A549 (cell line): Measurements from ENCODE around the gene EPN3. TPM values are rescaled to one million over a fixed set of nuclear protein-coding genes. Genes with fewer than 3 reads are reported as not detected.

Source experiments
- ATAC-seq, 2 experiments: fragments of 200-7000 bp in 1 of 2; fragments of >200 bp in 1 of 2; cut with Nextera tagmentation in 1 of 2; cut with Tn5 transposase in 1 of 2; 3 replicates each; pipeline versions ENCODE4 v1.8.0 to v1.9.1; 2018 to 2020; ENCODE audit warnings: mild to moderate bottlenecking in 1 of 2, moderate library complexity in 1 of 2
- CTCF ChIA-PET: fragments of 300-600 bp; sonication (Branson Sonifier 250); formaldehyde crosslinking; extraction: SDS; loops from one replicate; lab custom pipeline; 2021; ENCODE audit warnings: antibody characterized with exemption, inconsistent platforms; lab: Yijun Ruan, JAX
- POLR2A ChIA-PET: fragments of 350-600 bp; formaldehyde crosslinking; extraction: SDS; loops from one replicate; lab custom pipeline; 2021; ENCODE audit warnings: antibody characterized with exemption, inconsistent platforms; lab: Yijun Ruan, JAX
- DNase-seq, 2 experiments: peaks; one replicate each; pipeline versions ENCODE4 v3.0.0 to v3.0.0-alpha.2; 2011 to 2016; ENCODE audit warnings: low read depth in 1 of 2, low spot score in 1 of 2
- FAIRE-seq: peaks from 2 replicates; lab custom pipeline; 2011; peaks lifted over from hg19 to GRCh38; lab: Jason Lieb, UNC
- H3K27ac ChIP-seq, 2 experiments: fragments of >200 bp; sonication (Bioruptor Twin); formaldehyde crosslinking; 3 replicates each; pipeline ENCODE4 v1.5.1; 2016 to 2017
- H3K4me1 ChIP-seq: fragments of >200 bp; sonication (Bioruptor Twin); formaldehyde crosslinking; 3 replicates; pipeline ENCODE4 v1.6.1; 2016
- H3K4me2 ChIP-seq: fragments of >200 bp; sonication (Bioruptor Twin); formaldehyde crosslinking; 3 replicates; pipeline ENCODE4 v1.6.1; 2016
- H3K4me3 ChIP-seq: fragments of >200 bp; sonication (Bioruptor Twin); formaldehyde crosslinking; 3 replicates; pipeline ENCODE4 v1.5.1; 2016
- H3K9me3 ChIP-seq: fragments of >200 bp; sonication (Bioruptor Twin); formaldehyde crosslinking; 3 replicates; pipeline ENCODE4 v1.6.1; 2016
- CBX2 ChIP-seq: fragments of 200-600 bp; sonication (generic); IDR thresholded peaks from 2 replicates; pipeline ENCODE4 v1.6.1; 2016; ENCODE audit warnings: low read depth, mild to moderate bottlenecking, borderline replicate concordance
- GATA3 ChIP-seq: IDR thresholded peaks from 2 replicates; pipeline ENCODE4 v1.6.1; 2012; ENCODE audit warnings: borderline replicate concordance
- HDAC2 ChIP-seq: fragments of 200-600 bp; sonication (generic); IDR thresholded peaks from 2 replicates; pipeline ENCODE4 v1.6.1; 2016
- HEYL ChIP-seq: fragments of 250-450 bp; sonication (Bioruptor Pico); IDR thresholded peaks from 2 replicates; pipeline ENCODE4 v1.8.0; 2021; ENCODE audit warnings: mild to moderate bottlenecking, moderate library complexity
- HOXA7 ChIP-seq: fragments of 250-450 bp; sonication (Bioruptor Pico); IDR thresholded peaks from 2 replicates; pipeline ENCODE4 v1.5.0; 2020; ENCODE audit warnings: mild to moderate bottlenecking, moderate library complexity
- HOXB5 ChIP-seq: fragments of 250-450 bp; sonication (Bioruptor Pico); IDR thresholded peaks from 2 replicates; pipeline ENCODE4 v1.5.0; 2020; ENCODE audit warnings: mild to moderate bottlenecking, moderate library complexity
- JUN ChIP-seq, 2 experiments: fragments of >200 bp; sonication (Bioruptor Twin); formaldehyde crosslinking; IDR thresholded peaks; 2 replicates in 1 of 2; 3 replicates in 1 of 2; pipeline ENCODE4 v1.6.1; 2016 to 2017
- MAZ ChIP-seq: fragments of 150-350 bp; IDR thresholded peaks from 2 replicates; pipeline ENCODE4 v1.6.1; 2014; ENCODE audit warnings: antibody characterized with exemption, low read depth, low read length, borderline replicate concordance
- POLR2A ChIP-seq: IDR thresholded peaks from 2 replicates; pipeline ENCODE4 v1.6.1; 2012; ENCODE audit warnings: mild to moderate bottlenecking, low read length
- ZFP36 ChIP-seq: fragments of 450-650 bp; IDR thresholded peaks from 2 replicates; pipeline ENCODE4 v1.6.1; 2014; ENCODE audit warnings: borderline replicate concordance; ENCODE audit not compliant: partially characterized antibody
- WGBS: methylation state at CpG from one replicate; pipeline ENCODE4 v1.1.6; 2017; ENCODE audit errors: missing lambda C conversion rate; 5-methylcytosine and 5-hydroxymethylcytosine counted together
- polyA plus RNA-seq, 4 experiments: library from polyadenylated mRNA; depleted of rRNA in 3 of 4; stranded (reverse); fragments of >200 nt; fragmentation: RNase III in 1 of 4; extraction: RNeasy Plus Mini Kit Qiagen cat#74134 plus additional on column Dnase treatment in 1 of 4; gene quantifications; 2 replicates in 3 of 4; 3 replicates in 1 of 4; pipeline ENCODE4 v1.2.3, GENCODE V29; 2011 to 2017
- TF ChIP-seq, protein P1 (sequence below): fragments of 200-600 bp; sonication (generic); IDR thresholded peaks from 2 replicates; pipeline ENCODE4 v1.6.1; 2016; ENCODE audit warnings: antibody characterized with exemption, mild to moderate bottlenecking, moderate library complexity
- TF ChIP-seq, protein P2 (sequence below): IDR thresholded peaks from 2 replicates; pipeline ENCODE4 v1.6.1; 2012; ENCODE audit warnings: low read depth, borderline replicate concordance
- TF ChIP-seq, protein P3 (sequence below): fragments of 150-350 bp; IDR thresholded peaks from 2 replicates; pipeline ENCODE4 v1.6.1; 2014; ENCODE audit warnings: low read depth, mild to moderate bottlenecking, low read length

EPN3 gene
- polyA plus RNA-seq, 2 of the 4 experiments (the other 2 are of a cell fraction), result 0.13 to 0.18 TPM

DNA sequence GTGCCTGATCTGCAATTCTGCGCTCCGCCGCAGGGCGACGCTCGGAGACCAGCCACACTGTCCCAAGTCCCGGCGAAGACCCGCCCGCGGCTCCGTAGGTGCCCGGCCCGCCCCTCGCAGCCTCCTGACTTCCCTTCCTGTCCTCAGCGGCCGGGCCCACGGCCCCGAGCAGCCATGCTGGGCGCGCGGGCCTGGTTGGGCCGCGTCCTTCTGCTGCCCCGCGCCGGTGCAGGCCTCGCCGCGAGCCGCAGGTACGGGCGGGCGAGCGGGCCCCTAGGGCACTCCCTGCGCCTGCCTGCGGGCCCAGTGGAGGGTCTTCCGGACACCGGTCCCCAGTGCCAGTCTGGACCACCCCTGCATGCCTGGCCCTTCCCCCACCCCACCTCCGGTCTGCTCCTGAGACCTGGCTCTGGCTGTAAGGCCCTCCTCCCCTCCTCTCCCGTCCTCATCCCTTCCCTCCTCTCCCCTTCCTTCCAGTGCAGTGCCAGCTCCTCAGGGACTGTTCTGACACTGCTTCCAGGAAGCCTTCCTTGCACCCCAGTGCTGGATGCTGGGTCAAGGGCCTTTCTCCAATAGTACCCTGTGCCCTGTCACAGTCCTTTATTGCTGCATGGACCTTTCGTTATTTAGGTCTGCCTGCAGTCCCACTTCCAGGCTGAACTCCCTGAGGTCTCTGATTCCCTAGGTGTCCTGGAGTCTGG is 14.7 kb downstream of the EPN3 start, which contains the start of gene SPATA20 (continued):
- TF ChIP-seq, protein P1, sequence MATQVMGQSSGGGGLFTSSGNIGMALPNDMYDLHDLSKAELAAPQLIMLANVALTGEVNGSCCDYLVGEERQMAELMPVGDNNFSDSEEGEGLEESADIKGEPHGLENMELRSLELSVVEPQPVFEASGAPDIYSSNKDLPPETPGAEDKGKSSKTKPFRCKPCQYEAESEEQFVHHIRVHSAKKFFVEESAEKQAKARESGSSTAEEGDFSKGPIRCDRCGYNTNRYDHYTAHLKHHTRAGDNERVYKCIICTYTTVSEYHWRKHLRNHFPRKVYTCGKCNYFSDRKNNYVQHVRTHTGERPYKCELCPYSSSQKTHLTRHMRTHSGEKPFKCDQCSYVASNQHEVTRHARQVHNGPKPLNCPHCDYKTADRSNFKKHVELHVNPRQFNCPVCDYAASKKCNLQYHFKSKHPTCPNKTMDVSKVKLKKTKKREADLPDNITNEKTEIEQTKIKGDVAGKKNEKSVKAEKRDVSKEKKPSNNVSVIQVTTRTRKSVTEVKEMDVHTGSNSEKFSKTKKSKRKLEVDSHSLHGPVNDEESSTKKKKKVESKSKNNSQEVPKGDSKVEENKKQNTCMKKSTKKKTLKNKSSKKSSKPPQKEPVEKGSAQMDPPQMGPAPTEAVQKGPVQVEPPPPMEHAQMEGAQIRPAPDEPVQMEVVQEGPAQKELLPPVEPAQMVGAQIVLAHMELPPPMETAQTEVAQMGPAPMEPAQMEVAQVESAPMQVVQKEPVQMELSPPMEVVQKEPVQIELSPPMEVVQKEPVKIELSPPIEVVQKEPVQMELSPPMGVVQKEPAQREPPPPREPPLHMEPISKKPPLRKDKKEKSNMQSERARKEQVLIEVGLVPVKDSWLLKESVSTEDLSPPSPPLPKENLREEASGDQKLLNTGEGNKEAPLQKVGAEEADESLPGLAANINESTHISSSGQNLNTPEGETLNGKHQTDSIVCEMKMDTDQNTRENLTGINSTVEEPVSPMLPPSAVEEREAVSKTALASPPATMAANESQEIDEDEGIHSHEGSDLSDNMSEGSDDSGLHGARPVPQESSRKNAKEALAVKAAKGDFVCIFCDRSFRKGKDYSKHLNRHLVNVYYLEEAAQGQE, result no peak
- TF ChIP-seq HOXA7 (CRISPR knock-in tag) (no peak), JUN (IDR thresholded peaks at IDR 0.05) (peak; percentile 91 to 93), HDAC2 (no peak), MAZ (no peak), HOXB5 (CRISPR knock-in tag) (no peak)

DNA sequence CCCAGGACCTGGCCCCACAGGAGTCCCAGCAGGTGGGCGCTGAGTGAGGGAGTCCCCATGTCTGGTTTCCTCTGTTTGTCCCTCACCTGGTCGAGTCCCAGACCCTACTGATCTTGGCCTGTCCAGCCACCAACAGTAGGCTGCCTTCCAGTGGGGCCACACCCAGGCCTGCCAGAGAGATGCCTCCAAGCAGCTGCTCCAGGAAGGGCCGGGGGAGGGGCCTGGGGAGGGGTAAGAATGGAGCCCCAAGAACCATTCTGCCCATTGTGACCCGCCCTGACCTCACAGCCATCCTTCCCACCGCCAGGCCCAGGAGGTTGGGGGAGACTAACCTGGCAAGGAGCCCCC is 15.2 kb downstream of the EPN3 start:
- Histone ChIP-seq H3K4me1 (peaks cover 46% of the 10 kb centered on the region), H3K4me2 (peak overlapping the region; percentile 97), H3K9me3 (no peaks in the 10 kb centered on the region), H3K27ac (peak overlapping the region; percentile 95 to 98), H3K4me3 (peak overlapping the region; percentile 67)
- ATAC-seq (peak; percentile 8 to 11; a peak in 4 of 6 replicates), DNase-seq (peak in 1 of 2 experiments; percentile 45), FAIRE-seq (no peak)
- ChIA-PET CTCF (interaction anchor here (0.6 to 23.7 kb wide), 21 partner anchors 9 to 401 kb away, joined by 3 to 753 read pairs (median 6); partner anchors contain the start of genes ANKRD40 and CACNA1G), POLR2A (interaction anchor here (0.7 to 1.3 kb wide), 4 partner anchors 112 to 318 kb away, joined by 3 to 6 read pairs (median 4); partner anchors contain the start of gene TOB1)
- 9% methylated on average over 5 of the region's 5 CpGs for WGBS
- no peak for TF ChIP-seq JUN (IDR thresholded peaks at IDR 0.05)
- peak; percentile 22; the same call in 1 of the 2 replicates for TF ChIP-seq POLR2A

DNA sequence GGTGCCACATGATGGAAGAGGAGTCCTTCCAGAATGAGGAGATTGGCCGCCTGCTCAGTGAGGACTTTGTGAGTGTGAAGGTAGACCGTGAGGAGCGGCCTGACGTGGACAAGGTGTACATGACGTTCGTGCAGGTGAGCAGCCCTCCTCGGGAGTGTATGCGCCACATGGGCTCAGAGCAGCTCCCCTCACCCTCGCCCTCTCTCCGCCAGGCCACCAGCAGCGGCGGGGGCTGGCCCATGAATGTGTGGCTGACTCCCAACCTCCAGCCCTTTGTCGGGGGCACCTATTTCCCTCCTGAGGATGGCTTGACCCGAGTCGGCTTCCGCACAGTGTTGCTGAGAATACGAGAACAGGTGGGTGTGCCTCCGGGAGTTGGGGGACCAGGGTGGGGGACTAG is 16.3 kb downstream of the EPN3 start:
- no peak overlapping the region for H3K4me3 ChIP-seq
- ATAC-seq (no peak), DNase-seq (no peak), FAIRE-seq (no peak)
- peak overlapping the region; percentile 97 for H3K4me2 ChIP-seq
- ChIA-PET POLR2A (interaction anchor here (0.6 to 3.1 kb wide), 2 partner anchors 147 to 215 kb away, joined by 4 to 22 read pairs; no protein-coding TSS in a partner anchor), CTCF (interaction anchor here (0.6 to 23.7 kb wide), 18 partner anchors 13 to 304 kb away, joined by 3 to 753 read pairs (median 9); partner anchors contain the start of genes ANKRD40 and CACNA1G)
- H3K27ac ChIP-seq, result peak overlapping the region; percentile 95 to 98; a peak in 5 of 6 replicates
- TF ChIP-seq CBX2 (no peak), JUN (IDR thresholded peaks at IDR 0.05) (0 out of 5 replicates have a peak, but pooled peaks of 1 of the 2 experiments have one; percentile 13)
- TF ChIP-seq, protein P2, sequence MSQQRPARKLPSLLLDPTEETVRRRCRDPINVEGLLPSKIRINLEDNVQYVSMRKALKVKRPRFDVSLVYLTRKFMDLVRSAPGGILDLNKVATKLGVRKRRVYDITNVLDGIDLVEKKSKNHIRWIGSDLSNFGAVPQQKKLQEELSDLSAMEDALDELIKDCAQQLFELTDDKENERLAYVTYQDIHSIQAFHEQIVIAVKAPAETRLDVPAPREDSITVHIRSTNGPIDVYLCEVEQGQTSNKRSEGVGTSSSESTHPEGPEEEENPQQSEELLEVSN, result no peak
- peaks cover 35% of the 10 kb centered on the region for H3K4me1 ChIP-seq
- 89% methylated on average over 18 of the region's 18 CpGs for WGBS
- H3K9me3 ChIP-seq, result no peaks in the 10 kb centered on the region

DNA sequence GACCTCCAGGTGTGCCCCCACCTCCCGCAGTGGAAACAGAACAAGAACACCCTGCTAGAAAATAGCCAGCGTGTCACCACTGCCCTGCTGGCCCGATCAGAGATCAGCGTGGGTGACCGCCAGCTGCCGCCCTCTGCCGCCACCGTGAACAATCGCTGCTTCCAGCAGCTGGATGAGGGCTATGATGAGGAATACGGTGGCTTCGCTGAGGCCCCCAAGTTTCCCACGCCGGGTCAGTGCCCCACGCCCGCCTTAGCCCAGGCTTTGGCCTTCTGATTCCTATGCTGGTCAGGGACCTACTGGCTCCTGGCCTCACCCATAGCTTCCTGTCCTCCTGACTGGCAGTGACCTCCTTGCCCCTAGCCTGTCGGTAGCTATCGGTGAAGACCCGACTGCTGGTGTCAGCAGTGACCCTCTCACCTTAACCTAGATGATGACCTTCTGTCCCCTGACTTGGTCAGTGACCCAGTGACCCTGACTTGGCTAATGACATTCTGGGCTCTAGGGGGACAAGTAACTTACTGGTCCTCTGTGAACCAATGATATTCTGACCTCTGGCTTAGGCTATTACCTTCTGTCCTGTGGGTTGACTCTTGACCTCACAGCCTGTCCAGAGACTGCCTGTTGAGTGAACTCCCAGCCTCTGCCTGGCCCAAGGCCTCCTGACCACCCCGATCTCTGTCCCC is 16.9 kb downstream of the EPN3 start:
- 94% methylated on average over 19 of the region's 19 CpGs for WGBS
- no peak for ATAC-seq

More for the DNA sequence above, 16.9 kb downstream of the EPN3 start:
- peak overlapping the region in 1 of 2 experiments; percentile 95; a peak in 3 of 6 replicates for H3K27ac ChIP-seq
- ChIA-PET CTCF (interaction anchor here (0.6 to 23.7 kb wide), 29 partner anchors 8 to 604 kb away, joined by 3 to 753 read pairs (median 8); partner anchors contain the start of genes ANKRD40, CACNA1G and NME1), POLR2A (interaction anchor here (0.6 to 3.1 kb wide), 3 partner anchors 77 to 214 kb away, joined by 4 to 22 read pairs (median 8); no protein-coding TSS in a partner anchor)
- H3K4me1 ChIP-seq, result peaks cover 33% of the 10 kb centered on the region
- DNase-seq (no peak), FAIRE-seq (no peak)
- TF ChIP-seq HEYL (CRISPR knock-in tag), result no peak
- TF ChIP-seq, protein P3, sequence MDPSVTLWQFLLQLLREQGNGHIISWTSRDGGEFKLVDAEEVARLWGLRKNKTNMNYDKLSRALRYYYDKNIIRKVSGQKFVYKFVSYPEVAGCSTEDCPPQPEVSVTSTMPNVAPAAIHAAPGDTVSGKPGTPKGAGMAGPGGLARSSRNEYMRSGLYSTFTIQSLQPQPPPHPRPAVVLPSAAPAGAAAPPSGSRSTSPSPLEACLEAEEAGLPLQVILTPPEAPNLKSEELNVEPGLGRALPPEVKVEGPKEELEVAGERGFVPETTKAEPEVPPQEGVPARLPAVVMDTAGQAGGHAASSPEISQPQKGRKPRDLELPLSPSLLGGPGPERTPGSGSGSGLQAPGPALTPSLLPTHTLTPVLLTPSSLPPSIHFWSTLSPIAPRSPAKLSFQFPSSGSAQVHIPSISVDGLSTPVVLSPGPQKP, result no peak
- no peak for TF ChIP-seq ZFP36
- TF ChIP-seq GATA3, result no peak
- no peak for TF ChIP-seq JUN (IDR thresholded peaks at IDR 0.05)
- no peaks in the 10 kb centered on the region for H3K9me3 ChIP-seq
- no peak overlapping the region for H3K4me3 ChIP-seq
- no peak overlapping the region for H3K4me2 ChIP-seq
